Trophoblast cell (in vitro differentiated cells and primary cell): ENCODE data around the gene SLC6A20.

Experiments
- DNase-seq, 2 donors: peaks; one replicate each; pipeline ENCODE4 v3.0.0-alpha.2; 2016
- H2AFZ ChIP-seq: 2 replicates; pipeline ENCODE4 v1.6.1; 2013; ENCODE audit warnings: low read length, moderate library complexity, mild to moderate bottlenecking; ENCODE audit not compliant: insufficient read depth, poor library complexity
- H2AK5ac ChIP-seq: 2 replicates; pipeline ENCODE4 v1.6.1; 2013; ENCODE audit warnings: mild to moderate bottlenecking, low read length
- H2BK120ac ChIP-seq: 2 replicates; pipeline ENCODE4 v1.6.1; 2013; ENCODE audit warnings: low read length, mild to moderate bottlenecking, moderate library complexity; ENCODE audit not compliant: insufficient read depth, poor library complexity
- H2BK12ac ChIP-seq: 2 replicates; pipeline ENCODE4 v1.6.1; 2013; ENCODE audit warnings: mild to moderate bottlenecking, low read length, moderate library complexity
- H2BK5ac ChIP-seq: 2 replicates; pipeline ENCODE4 v1.6.1; 2013; ENCODE audit warnings: low read length, low read depth, moderate library complexity, mild to moderate bottlenecking; ENCODE audit not compliant: poor library complexity
- H3K14ac ChIP-seq: 2 replicates; pipeline ENCODE4 v1.6.1; 2013; ENCODE audit warnings: mild to moderate bottlenecking, low read length
- H3K18ac ChIP-seq: 2 replicates; pipeline ENCODE4 v1.6.1; 2013; ENCODE audit warnings: mild to moderate bottlenecking, low read length
- H3K23ac ChIP-seq: 2 replicates; pipeline ENCODE4 v1.6.1; 2013; ENCODE audit warnings: low read length
- H3K27ac ChIP-seq: 2 replicates; pipeline ENCODE4 v1.5.1; 2013; ENCODE audit warnings: low read depth, mild to moderate bottlenecking, inconsistent platforms, low read length, moderate library complexity
- H3K27me3 ChIP-seq: 2 replicates; pipeline ENCODE4 v1.6.1; 2013; ENCODE audit warnings: inconsistent platforms, mild to moderate bottlenecking, low read length, moderate library complexity; ENCODE audit not compliant: insufficient read depth
- H3K36me3 ChIP-seq, 2 experiments: 1 replicate in 1 of 2; 2 replicates in 1 of 2; pipeline ENCODE4 v1.6.1; 2013; ENCODE audit warnings: low read length in 2 of 2, mild to moderate bottlenecking in 2 of 2, moderate library complexity in 1 of 2; ENCODE audit not compliant: insufficient read depth in 2 of 2, control insufficient read depth in 1 of 2
- H3K4ac ChIP-seq: 2 replicates; pipeline ENCODE4 v1.6.1; 2013; ENCODE audit warnings: low read depth, mild to moderate bottlenecking, low read length, moderate library complexity
- H3K4me1 ChIP-seq, 2 experiments: 1 replicate in 1 of 2; 2 replicates in 1 of 2; pipeline ENCODE4 v1.6.1; 2013; ENCODE audit warnings: low read length in 2 of 2, mild to moderate bottlenecking in 2 of 2, moderate library complexity in 1 of 2; ENCODE audit not compliant: insufficient read depth in 2 of 2, control insufficient read depth in 1 of 2
- H3K4me2 ChIP-seq: 2 replicates; pipeline ENCODE4 v1.6.1; 2013; ENCODE audit warnings: inconsistent platforms, mild to moderate bottlenecking, low read length, moderate library complexity
- H3K4me3 ChIP-seq: 2 replicates; pipeline ENCODE4 v1.5.1; 2013; ENCODE audit warnings: mild to moderate bottlenecking, low read depth, low read length, inconsistent platforms
- H3K79me1 ChIP-seq: one replicate; pipeline ENCODE4 v1.6.1; 2013; ENCODE audit warnings: low read length
- H3K79me2 ChIP-seq: 2 replicates; pipeline ENCODE4 v1.6.1; 2013; ENCODE audit warnings: low read length, mild to moderate bottlenecking; ENCODE audit not compliant: control insufficient read depth, insufficient read depth, poor library complexity
- H3K9ac ChIP-seq: 2 replicates; pipeline ENCODE4 v1.6.1; 2013; ENCODE audit warnings: mild to moderate bottlenecking, low read length
- H3K9me3 ChIP-seq: 2 replicates; pipeline ENCODE4 v1.6.1; 2013; ENCODE audit warnings: low read depth, mild to moderate bottlenecking, control low read depth, inconsistent platforms, low read length; ENCODE audit not compliant: insufficient read depth
- H4K12ac ChIP-seq: 2 replicates; pipeline ENCODE4 v1.6.1; 2013; ENCODE audit warnings: low read depth, mild to moderate bottlenecking, low read length, moderate library complexity
- H4K8ac ChIP-seq: 2 replicates; pipeline ENCODE4 v1.6.1; 2013; ENCODE audit warnings: low read depth, mild to moderate bottlenecking, low read length, moderate library complexity
- H4K91ac ChIP-seq: one replicate; pipeline ENCODE4 v1.6.1; 2013; ENCODE audit warnings: low read depth, mild to moderate bottlenecking, low read length, moderate library complexity
- WGBS: extraction: QIAGEN DNeasy Blood & Tissue Kit; methylation state at CpG from one replicate; pipeline ENCODE4 v1.1.7; 2013; ENCODE audit warnings: missing lambda C conversion rate; ENCODE audit not compliant: insufficient read length, insufficient coverage; ENCODE audit errors: extremely low coverage; 5-methylcytosine and 5-hydroxymethylcytosine counted together

The SLC6A20 gene

DNA sequence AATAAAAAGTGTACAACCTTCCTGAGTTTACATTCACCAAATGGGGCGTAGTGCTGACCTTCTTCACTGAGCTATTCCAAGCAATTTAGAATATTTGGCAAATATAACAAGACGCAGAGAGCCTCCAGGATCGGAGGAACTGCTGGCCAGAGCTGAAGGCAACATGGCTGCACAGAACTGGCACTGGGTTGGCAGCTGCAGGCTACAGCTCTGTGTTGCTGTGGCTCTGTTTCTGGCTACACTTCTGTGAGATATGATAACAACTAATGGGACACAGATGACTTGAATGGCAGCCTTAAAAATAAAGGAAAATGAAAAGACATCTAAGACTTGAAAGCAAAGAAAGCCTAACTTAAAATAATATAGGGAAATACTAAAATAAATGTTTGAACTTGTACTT is 10.8 kb upstream of the SLC6A20 start:
- no peak overlapping the region for H3K4me3 ChIP-seq
- H4K12ac ChIP-seq = no peak overlapping the region
- no peak overlapping the region for H4K91ac ChIP-seq
- no peak overlapping the region for H3K23ac ChIP-seq
- H3K9ac ChIP-seq = no peak overlapping the region
- H2AFZ ChIP-seq = no peak overlapping the region
- H2AK5ac ChIP-seq = no peak overlapping the region
- H3K27ac ChIP-seq = no peak overlapping the region
- no peaks in the 10 kb centered on the region for H3K79me1 ChIP-seq
- no peak overlapping the region for H3K4ac ChIP-seq
- no peak overlapping the region for H3K4me2 ChIP-seq
- no CpG with 5 or more reads among the region's 3 CpGs for WGBS
- no peak overlapping the region for H4K8ac ChIP-seq
- DNase-seq = no peak
- no peaks in the 10 kb centered on the region for H3K4me1 ChIP-seq
- no peaks in the 10 kb centered on the region for H3K36me3 ChIP-seq
- no peaks in the 10 kb centered on the region for H3K9me3 ChIP-seq
- no peak overlapping the region for H3K14ac ChIP-seq
- H3K27me3 ChIP-seq = no peaks in the 10 kb centered on the region
- no peak overlapping the region for H2BK12ac ChIP-seq
- no peak overlapping the region for H2BK5ac ChIP-seq
- no peak overlapping the region for H2BK120ac ChIP-seq
- no peak overlapping the region for H3K18ac ChIP-seq
- H3K79me2 ChIP-seq = no peaks in the 10 kb centered on the region

DNA sequence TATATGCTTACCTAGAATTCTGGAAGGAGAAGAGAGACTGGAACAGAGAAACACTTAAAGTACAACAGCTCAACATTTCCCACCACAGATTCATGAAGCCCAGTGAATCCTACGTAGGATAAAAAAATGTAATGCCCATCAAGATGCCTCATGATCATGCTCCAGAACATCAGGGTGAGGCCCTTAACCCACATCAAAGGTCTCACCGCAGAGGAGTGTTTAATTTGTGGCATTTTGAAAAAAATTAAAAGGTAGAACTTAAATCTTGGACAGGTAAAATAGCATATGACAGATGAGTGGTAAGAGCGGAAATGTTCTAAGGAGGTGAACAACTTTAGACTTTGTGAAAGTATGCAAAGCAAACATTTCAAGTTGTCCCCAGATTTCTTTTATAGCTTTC is 9.7 kb upstream of the SLC6A20 start:
- Histone ChIP-seq H3K18ac (no peak overlapping the region), H3K27ac (no peak overlapping the region), H3K9me3 (no peaks in the 10 kb centered on the region), H2BK12ac (no peak overlapping the region), H3K36me3 (no peaks in the 10 kb centered on the region), H3K4me1 (no peaks in the 10 kb centered on the region), H2AK5ac (no peak overlapping the region), H3K27me3 (no peaks in the 10 kb centered on the region), H4K8ac (no peak overlapping the region), H4K91ac (no peak overlapping the region), H2BK120ac (no peak overlapping the region), H3K4ac (no peak overlapping the region), H4K12ac (no peak overlapping the region), H2AFZ (no peak overlapping the region), H3K14ac (no peak overlapping the region), H3K79me1 (no peaks in the 10 kb centered on the region), H2BK5ac (no peak overlapping the region), H3K4me3 (no peak overlapping the region), H3K79me2 (no peaks in the 10 kb centered on the region), H3K4me2 (no peak overlapping the region), H3K9ac (no peak overlapping the region), H3K23ac (no peak overlapping the region)
- no peak for DNase-seq
- no CpG with 5 or more reads among the region's 3 CpGs for WGBS

DNA sequence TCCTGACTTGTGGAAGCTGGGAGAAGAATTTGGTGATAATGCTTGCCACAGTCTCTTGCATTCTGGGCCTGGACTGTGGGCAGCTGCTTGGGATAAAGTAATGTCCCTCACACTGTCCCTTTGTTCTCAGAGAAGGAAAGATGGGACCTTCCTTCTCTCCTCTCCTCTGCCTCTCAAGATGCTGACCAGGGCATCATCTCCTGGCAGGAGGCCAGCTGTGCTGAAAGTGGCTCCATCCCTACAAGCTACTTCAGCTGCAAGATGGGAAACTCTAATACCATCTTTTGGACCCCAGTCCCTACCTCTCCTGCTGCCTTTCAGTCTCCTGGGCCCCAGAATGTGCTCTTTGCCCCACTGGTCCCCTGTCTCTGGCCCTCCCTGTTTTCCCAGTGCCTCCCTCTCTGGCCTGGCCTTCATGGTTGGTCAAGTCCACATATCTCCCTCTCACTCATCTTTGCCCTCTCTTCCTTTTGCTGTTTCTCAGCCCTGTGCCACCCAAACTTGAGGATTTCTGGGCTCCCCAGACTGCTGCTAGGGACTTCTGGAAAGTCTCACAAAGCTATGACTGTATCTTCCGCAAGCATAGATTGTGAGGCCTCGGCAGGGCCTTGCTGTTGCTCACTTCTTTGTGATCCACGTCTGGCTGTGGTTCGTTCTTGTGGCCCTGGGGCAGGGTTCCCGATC is 7.1 kb upstream of the SLC6A20 start:
- H3K27ac ChIP-seq = no peak overlapping the region
- no peak for DNase-seq
- no peaks in the 10 kb centered on the region for H3K4me1 ChIP-seq
- no peak overlapping the region for H2AK5ac ChIP-seq
- H4K12ac ChIP-seq = no peak overlapping the region
- H3K36me3 ChIP-seq = no peaks in the 10 kb centered on the region
- H3K9me3 ChIP-seq = no peaks in the 10 kb centered on the region
- no peaks in the 10 kb centered on the region for H3K79me2 ChIP-seq
- H2BK12ac ChIP-seq = no peak overlapping the region
- H3K18ac ChIP-seq = no peak overlapping the region
- H3K27me3 ChIP-seq = no peaks in the 10 kb centered on the region
- H3K23ac ChIP-seq = no peak overlapping the region
- no CpG with 5 or more reads among the region's 5 CpGs for WGBS
- H3K14ac ChIP-seq = no peak overlapping the region
- H3K4me3 ChIP-seq = no peak overlapping the region
- H3K9ac ChIP-seq = no peak overlapping the region
- no peaks in the 10 kb centered on the region for H3K79me1 ChIP-seq
- H4K8ac ChIP-seq = no peak overlapping the region
- H4K91ac ChIP-seq = no peak overlapping the region
- H2BK5ac ChIP-seq = no peak overlapping the region
- H2AFZ ChIP-seq = no peak overlapping the region
- H3K4me2 ChIP-seq = no peak overlapping the region
- no peak overlapping the region for H2BK120ac ChIP-seq
- no peak overlapping the region for H3K4ac ChIP-seq

DNA sequence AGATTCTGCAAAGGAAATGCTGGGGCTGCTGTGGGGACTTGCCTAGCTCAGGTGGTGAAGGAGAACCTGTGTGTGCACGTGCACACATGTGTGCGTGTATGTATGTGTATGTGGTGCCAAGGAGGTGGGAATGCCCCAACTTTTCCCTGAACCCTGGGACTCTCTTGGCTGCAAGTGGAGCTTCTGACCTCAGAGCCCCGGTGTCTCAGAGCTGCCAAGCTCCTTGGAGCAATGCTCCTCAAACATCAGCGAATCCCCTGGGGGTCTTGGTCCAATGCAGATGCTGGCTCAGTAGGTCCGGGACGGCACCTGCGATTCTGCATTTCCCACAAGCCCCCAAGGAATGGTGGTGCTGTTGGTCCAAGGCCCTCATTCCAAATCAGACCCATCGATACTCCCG is 5.8 kb upstream of the SLC6A20 start:
- Histone ChIP-seq H2BK12ac (no peak overlapping the region), H3K9me3 (no peaks in the 10 kb centered on the region), H3K18ac (no peak overlapping the region), H3K36me3 (no peaks in the 10 kb centered on the region), H4K12ac (no peak overlapping the region), H2BK5ac (no peak overlapping the region), H3K23ac (no peak overlapping the region), H2AK5ac (no peak overlapping the region), H4K91ac (no peak overlapping the region), H3K4me3 (no peak overlapping the region), H3K14ac (no peak overlapping the region), H3K4me2 (no peak overlapping the region), H3K4me1 (no peaks in the 10 kb centered on the region), H3K9ac (no peak overlapping the region), H3K79me2 (no peaks in the 10 kb centered on the region), H4K8ac (no peak overlapping the region), H3K4ac (no peak overlapping the region), H3K79me1 (no peaks in the 10 kb centered on the region), H3K27ac (no peak overlapping the region), H2BK120ac (no peak overlapping the region), H2AFZ (no peak overlapping the region), H3K27me3 (peaks cover 2% of the 10 kb centered on the region)
- no peak for DNase-seq
- WGBS = no CpG with 5 or more reads among the region's 9 CpGs
